Thyroid gland (tissue), 4 donors: ENCODE data around the gene SHROOM3.

Experiments
- POLR2A ChIP-seq, 2 donors: fragments of 450-650 bp; IDR thresholded peaks; one replicate each; pipeline ENCODE4 v1.6.1; 2017; ENCODE audit warnings: antibody characterized with exemption in 2 of 2, mild to moderate bottlenecking in 2 of 2, moderate library complexity in 1 of 2
- TF ChIP-seq, protein P1 (sequence below), 6 experiments: fragments of 200-600 bp in 3 of 6; fragments of 450-650 bp in 3 of 6; sonication (generic) in 3 of 6; IDR thresholded peaks; one replicate each; pipeline ENCODE4 v1.5.1; 2016 to 2019; ENCODE audit warnings: antibody characterized with exemption in 6 of 6, mild to moderate bottlenecking in 2 of 6, inconsistent platforms in 1 of 6, moderate library complexity in 1 of 6

DNA sequence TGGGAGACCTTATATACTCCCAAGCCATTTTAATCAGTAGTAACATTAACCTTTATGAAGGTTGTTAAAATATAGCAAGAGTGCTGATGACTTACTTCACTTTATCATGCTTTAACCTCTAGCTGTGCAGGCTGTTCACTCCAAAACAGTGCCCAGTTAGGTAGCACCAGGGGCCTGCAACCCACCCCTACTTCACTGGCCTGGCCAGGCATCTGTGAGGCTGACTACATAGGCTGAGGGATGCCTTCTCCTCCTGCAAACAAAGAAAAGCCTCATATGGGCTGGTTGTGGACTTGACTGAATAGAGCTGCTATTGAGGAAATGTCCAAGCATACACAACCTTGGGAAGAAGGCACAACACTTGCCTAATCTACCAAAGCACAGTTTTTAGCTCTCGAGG lies 172.8 kb downstream of the SHROOM3 start:
- TF ChIP-seq, protein P1, sequence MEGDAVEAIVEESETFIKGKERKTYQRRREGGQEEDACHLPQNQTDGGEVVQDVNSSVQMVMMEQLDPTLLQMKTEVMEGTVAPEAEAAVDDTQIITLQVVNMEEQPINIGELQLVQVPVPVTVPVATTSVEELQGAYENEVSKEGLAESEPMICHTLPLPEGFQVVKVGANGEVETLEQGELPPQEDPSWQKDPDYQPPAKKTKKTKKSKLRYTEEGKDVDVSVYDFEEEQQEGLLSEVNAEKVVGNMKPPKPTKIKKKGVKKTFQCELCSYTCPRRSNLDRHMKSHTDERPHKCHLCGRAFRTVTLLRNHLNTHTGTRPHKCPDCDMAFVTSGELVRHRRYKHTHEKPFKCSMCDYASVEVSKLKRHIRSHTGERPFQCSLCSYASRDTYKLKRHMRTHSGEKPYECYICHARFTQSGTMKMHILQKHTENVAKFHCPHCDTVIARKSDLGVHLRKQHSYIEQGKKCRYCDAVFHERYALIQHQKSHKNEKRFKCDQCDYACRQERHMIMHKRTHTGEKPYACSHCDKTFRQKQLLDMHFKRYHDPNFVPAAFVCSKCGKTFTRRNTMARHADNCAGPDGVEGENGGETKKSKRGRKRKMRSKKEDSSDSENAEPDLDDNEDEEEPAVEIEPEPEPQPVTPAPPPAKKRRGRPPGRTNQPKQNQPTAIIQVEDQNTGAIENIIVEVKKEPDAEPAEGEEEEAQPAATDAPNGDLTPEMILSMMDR (IDR thresholded peaks at IDR 0.05) = no peak
- TF ChIP-seq POLR2A (IDR thresholded peaks at IDR 0.05) = no peak
